LNCAP (cell line): ENCODE measurements around the gene SLC17A9.

Experiments
- TF ChIP-seq, protein P1 (sequence below): fragments of 450-650 bp; IDR thresholded peaks from 2 replicates; pipeline ENCODE4 v1.5.1; 2017; ENCODE audit warnings: mild to moderate bottlenecking

SLC17A9 gene

DNA sequence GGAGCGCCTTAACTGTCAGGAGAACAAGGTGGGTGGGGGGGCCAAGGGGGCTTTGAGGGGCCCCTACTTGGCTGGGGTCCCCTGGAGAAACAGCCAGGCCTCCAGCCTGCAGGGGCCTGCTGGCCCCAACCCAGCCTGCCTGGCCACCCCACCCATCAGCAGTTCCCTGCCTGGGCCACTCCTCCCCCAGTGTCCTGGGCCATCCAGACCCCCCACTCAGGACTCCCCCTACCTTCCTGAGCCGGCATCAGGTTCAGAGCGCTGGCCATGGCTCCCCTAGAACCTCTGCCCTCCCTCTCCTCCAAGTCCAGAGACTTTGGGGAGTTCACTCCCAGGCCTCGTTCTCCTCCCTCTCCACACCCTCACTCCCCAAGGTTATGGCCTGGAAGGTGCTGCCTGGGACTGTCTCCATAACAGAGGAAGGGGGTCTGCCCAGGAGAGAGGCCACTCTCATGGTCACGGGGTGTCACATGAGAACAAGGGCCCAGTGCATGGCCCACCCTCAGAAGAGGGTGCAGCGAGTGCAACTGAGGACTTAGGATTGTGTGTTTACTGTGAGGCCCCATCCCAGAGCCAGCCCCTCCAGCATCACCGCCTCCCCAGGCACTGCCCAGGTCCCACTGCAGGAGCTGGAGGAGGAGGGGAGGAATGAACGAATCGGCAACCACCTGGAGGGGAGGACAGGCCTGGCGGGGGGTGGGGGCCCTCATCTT lies 6.0 kb downstream of the SLC17A9 start:
- TF ChIP-seq, protein P1, sequence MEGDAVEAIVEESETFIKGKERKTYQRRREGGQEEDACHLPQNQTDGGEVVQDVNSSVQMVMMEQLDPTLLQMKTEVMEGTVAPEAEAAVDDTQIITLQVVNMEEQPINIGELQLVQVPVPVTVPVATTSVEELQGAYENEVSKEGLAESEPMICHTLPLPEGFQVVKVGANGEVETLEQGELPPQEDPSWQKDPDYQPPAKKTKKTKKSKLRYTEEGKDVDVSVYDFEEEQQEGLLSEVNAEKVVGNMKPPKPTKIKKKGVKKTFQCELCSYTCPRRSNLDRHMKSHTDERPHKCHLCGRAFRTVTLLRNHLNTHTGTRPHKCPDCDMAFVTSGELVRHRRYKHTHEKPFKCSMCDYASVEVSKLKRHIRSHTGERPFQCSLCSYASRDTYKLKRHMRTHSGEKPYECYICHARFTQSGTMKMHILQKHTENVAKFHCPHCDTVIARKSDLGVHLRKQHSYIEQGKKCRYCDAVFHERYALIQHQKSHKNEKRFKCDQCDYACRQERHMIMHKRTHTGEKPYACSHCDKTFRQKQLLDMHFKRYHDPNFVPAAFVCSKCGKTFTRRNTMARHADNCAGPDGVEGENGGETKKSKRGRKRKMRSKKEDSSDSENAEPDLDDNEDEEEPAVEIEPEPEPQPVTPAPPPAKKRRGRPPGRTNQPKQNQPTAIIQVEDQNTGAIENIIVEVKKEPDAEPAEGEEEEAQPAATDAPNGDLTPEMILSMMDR: no peak

GRCh38 chr20:62959101-62959971 lies 6.8 kb downstream of the SLC17A9 start:
- TF ChIP-seq, protein P1: no peak

DNA sequence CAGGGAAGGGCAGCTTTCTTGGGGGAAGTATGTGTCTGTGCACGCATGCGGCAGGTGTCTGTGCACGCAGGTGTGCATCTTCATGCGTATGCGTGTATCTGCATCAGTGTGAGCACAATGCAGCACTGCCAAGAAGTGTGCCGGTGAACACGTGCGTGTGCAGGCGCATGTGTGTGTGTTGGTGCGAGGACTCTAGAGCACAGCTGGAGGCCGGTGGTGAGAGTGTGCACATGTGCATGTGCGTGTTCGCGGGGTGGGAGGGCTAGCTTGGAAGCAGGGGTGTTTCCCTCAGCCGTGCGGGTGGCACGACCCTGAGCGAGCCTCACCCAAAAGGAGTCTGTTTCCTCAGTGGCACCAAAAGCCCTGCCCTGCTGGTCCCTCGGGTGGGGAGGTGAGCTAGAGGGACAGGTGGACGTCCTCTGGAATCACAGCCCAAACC lies 7.5 kb downstream of the SLC17A9 start:
- TF ChIP-seq, protein P1: no peak

DNA sequence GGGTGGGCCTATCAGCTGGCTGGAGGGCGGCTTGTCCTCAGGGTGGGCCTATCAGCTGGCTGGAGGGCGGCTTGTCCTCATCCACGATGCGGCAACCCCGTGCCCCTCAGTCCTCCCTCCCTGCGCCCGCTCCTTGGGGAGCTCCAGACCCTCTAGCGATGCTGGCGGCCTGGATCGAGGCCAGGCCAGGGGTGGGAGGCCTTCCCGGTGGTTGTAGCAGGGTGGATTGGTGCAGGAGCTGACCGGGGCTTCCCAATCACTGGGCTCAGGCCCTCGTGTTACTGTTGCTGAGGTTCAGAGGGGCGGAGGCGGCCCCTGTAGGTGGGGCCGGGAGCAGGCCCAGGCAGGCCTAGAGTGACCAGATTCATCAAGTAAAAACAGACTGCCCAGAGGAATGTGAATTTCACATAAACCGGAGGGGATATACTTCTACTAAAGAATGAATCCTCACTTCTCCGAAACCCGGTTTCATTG lies 8.8 kb downstream of the SLC17A9 start:
- TF ChIP-seq, protein P1: no peak

DNA sequence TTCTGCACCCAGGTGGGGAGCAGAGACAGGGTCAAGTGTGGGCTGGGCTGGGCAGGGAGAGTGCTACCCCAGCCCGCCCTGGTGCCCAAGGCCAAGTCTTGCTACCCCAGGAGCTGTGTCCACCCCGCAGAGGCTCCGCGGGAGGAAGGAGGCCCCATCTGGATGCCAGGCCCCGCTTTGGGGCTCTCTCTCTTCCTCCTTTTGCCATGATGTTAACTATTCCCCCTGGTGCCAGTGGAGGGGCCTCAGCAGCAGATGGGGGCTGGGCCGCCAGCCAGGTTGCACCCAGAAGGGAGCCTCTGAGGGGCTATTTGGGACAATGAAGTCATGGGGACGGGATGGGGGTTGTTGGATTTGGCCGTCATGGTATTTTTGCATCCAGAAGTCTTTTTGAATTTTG lies 9.3 kb downstream of the SLC17A9 start:
- TF ChIP-seq, protein P1: no peak

DNA sequence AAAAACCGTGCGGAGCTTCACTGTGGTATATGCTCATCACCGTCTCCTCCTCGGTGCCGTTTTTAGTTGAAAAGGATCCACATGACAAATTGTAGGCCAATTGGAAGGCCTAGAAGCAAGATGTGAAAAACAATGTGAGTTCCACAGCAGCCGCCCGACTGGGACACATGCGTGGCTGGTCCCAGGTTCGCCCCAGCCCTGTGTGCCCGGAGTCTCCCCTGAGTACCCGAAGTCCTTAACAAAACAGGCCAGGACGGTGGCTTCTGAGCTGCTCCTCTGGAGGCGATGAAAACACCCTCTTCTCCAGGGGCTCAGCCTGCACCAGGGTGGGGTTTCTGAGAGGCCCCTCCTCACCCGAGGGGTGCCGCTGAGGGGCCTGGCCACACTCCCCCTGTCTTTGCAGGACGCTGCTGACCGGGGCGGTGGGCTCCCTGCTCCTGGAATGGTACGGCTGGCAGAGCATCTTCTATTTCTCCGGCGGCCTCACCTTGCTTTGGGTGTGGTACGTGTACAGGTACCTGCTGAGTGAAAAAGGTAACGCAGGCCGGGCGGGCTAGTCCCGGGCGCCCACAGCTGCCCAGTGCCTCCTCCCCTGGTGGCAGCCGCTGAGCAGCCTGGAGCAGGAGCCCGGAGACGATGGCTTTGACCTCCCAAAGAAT lies 9.8 kb downstream of the SLC17A9 start:
- TF ChIP-seq, protein P1: no peak

- TF ChIP-seq, protein P1: no peak
Observed at GRCh38 chr20:62962891-62963613, 10.5 kb downstream of the SLC17A9 start.
